Large intestine (tissue), 3 donors: ENCODE data around the gene CRIP3. TPM values are rescaled to one million over a fixed set of nuclear protein-coding genes. Genes with fewer than 3 reads are reported as not detected.

Experiments used
- DNase-seq, 2 donors: peaks; one replicate each; pipeline versions ENCODE4 v3.0.0 to v3.0.0-alpha.2; 2013
- H3K27ac ChIP-seq: one replicate; pipeline ENCODE4 v1.5.1; 2013; ENCODE audit warnings: low read length
- H3K27me3 ChIP-seq: 2 replicates; pipeline ENCODE4 v1.6.1; 2013; ENCODE audit warnings: low read length; ENCODE audit not compliant: control insufficient read depth, insufficient read depth
- H3K36me3 ChIP-seq: 2 replicates; pipeline ENCODE4 v1.6.1; 2013; ENCODE audit warnings: low read length; ENCODE audit not compliant: control insufficient read depth, insufficient read depth
- H3K4me1 ChIP-seq: one replicate; pipeline ENCODE4 v1.6.1; 2013; ENCODE audit warnings: low read length; ENCODE audit not compliant: control insufficient read depth, insufficient read depth
- H3K4me3 ChIP-seq: one replicate; pipeline ENCODE4 v1.5.1; 2013; ENCODE audit warnings: low read length
- H3K9me3 ChIP-seq: one replicate; pipeline ENCODE4 v1.6.1; 2013; ENCODE audit warnings: mild to moderate bottlenecking, low read depth, low read length, moderate library complexity; ENCODE audit not compliant: control insufficient read depth
- WGBS: methylation state at CpG from one replicate; pipeline ENCODE4 v1.1.5; 2013; ENCODE audit warnings: low lambda C conversion rate; ENCODE audit not compliant: insufficient coverage; 5-methylcytosine and 5-hydroxymethylcytosine counted together
- polyA plus RNA-seq: library from polyadenylated mRNA; unstranded; fragments of 120-200 nt; gene quantifications from one replicate; pipeline ENCODE4 v1.2.1, GENCODE V29; 2013

Gene CRIP3
- polyA plus RNA-seq, 1 donor, result 8.4 TPM

- H3K36me3 ChIP-seq, result no peaks in the 10 kb centered on the region
- H3K4me3 ChIP-seq, result no peak overlapping the region
- WGBS, result no CpG with 5 or more reads among the region's 5 CpGs
- no peak overlapping the region for H3K27ac ChIP-seq
- no peaks in the 10 kb centered on the region for H3K9me3 ChIP-seq
- DNase-seq, result no peak
- no peaks in the 10 kb centered on the region for H3K27me3 ChIP-seq
- peaks cover 66% of the 10 kb centered on the region for H3K4me1 ChIP-seq
Observed at GRCh38 chr6:43264599-43265145, 44.0 kb downstream of the CRIP3 start.

- Histone ChIP-seq H3K27ac (no peak overlapping the region), H3K4me1 (peaks cover 55% of the 10 kb centered on the region), H3K9me3 (no peaks in the 10 kb centered on the region), H3K36me3 (no peaks in the 10 kb centered on the region), H3K4me3 (peak overlapping the region; percentile 13), H3K27me3 (no peaks in the 10 kb centered on the region)
- WGBS, result no CpG with 5 or more reads among the region's 12 CpGs
- DNase-seq, result peak; percentile 79 to 82
Observed at GRCh38 chr6:43263314-43264178, 45.1 kb downstream of the CRIP3 start.

- H3K27ac ChIP-seq, result peak overlapping the region; percentile 74
- WGBS, result no CpG with 5 or more reads among the region's 39 CpGs
- H3K36me3 ChIP-seq, result no peaks in the 10 kb centered on the region
Observed at GRCh38 chr6:43262780-43263313, 45.8 kb downstream of the CRIP3 start.

GRCh38 chr6:43262000-43262779 lies 46.4 kb downstream of the CRIP3 start:
- Histone ChIP-seq H3K4me3 (no peak overlapping the region), H3K9me3 (no peaks in the 10 kb centered on the region), H3K27ac (peak overlapping the region; percentile 74), H3K27me3 (no peaks in the 10 kb centered on the region), H3K36me3 (no peaks in the 10 kb centered on the region), H3K4me1 (peaks cover 41% of the 10 kb centered on the region)
- DNase-seq, result peak; percentile 85 to 91
- no CpG with 5 or more reads among the region's 14 CpGs for WGBS

More at GRCh38 chr6:43262780-43263313, 45.8 kb downstream of the CRIP3 start:
- Histone ChIP-seq H3K4me1 (peaks cover 48% of the 10 kb centered on the region), H3K27me3 (no peaks in the 10 kb centered on the region), H3K9me3 (no peaks in the 10 kb centered on the region), H3K4me3 (no peak overlapping the region)
- DNase-seq, result no peak

- Histone ChIP-seq H3K9me3 (no peaks in the 10 kb centered on the region), H3K4me1 (peaks cover 38% of the 10 kb centered on the region), H3K4me3 (no peak overlapping the region), H3K27ac (no peak overlapping the region), H3K27me3 (no peaks in the 10 kb centered on the region), H3K36me3 (no peaks in the 10 kb centered on the region)
- no CpG with 5 or more reads among the region's 5 CpGs for WGBS
- DNase-seq, result no peak
Observed at GRCh38 chr6:43261198-43261597, 47.4 kb downstream of the CRIP3 start.

- Histone ChIP-seq H3K4me3 (no peak overlapping the region), H3K36me3 (no peaks in the 10 kb centered on the region), H3K27me3 (no peaks in the 10 kb centered on the region), H3K4me1 (peaks cover 35% of the 10 kb centered on the region), H3K9me3 (no peaks in the 10 kb centered on the region), H3K27ac (no peak overlapping the region)
- no peak for DNase-seq
- WGBS, result 100% methylated on average over 1 of the region's 4 CpGs
Observed at GRCh38 chr6:43260791-43261190, 47.8 kb downstream of the CRIP3 start.

GRCh38 chr6:43258807-43259686 lies 49.6 kb downstream of the CRIP3 start:
- WGBS, result 73% methylated on average over 4 of the region's 30 CpGs
- Histone ChIP-seq H3K4me3 (no peak overlapping the region), H3K27me3 (no peaks in the 10 kb centered on the region), H3K4me1 (peaks cover 22% of the 10 kb centered on the region), H3K36me3 (no peaks in the 10 kb centered on the region), H3K27ac (no peak overlapping the region), H3K9me3 (no peaks in the 10 kb centered on the region)
- DNase-seq, result no peak

GRCh38 chr6:43258180-43258579 lies 50.4 kb downstream of the CRIP3 start:
- WGBS, result no CpG with 5 or more reads among the region's 4 CpGs
- peaks cover 15% of the 10 kb centered on the region for H3K4me1 ChIP-seq
- H3K36me3 ChIP-seq, result no peaks in the 10 kb centered on the region
- no peak for DNase-seq
- H3K9me3 ChIP-seq, result no peaks in the 10 kb centered on the region
- no peak overlapping the region for H3K27ac ChIP-seq
- peaks cover under 1% of the 10 kb centered on the region for H3K27me3 ChIP-seq
- no peak overlapping the region for H3K4me3 ChIP-seq

- H3K27ac ChIP-seq, result no peak overlapping the region
- H3K4me1 ChIP-seq, result peaks cover 10% of the 10 kb centered on the region
- H3K36me3 ChIP-seq, result no peaks in the 10 kb centered on the region
- H3K4me3 ChIP-seq, result no peak overlapping the region
- H3K27me3 ChIP-seq, result peaks cover 7% of the 10 kb centered on the region
- H3K9me3 ChIP-seq, result no peaks in the 10 kb centered on the region
- no CpG with 5 or more reads among the region's 12 CpGs for WGBS
- no peak for DNase-seq
Observed at GRCh38 chr6:43257367-43258145, 51.1 kb downstream of the CRIP3 start.
